ENCODE data around the gene UGT1A9.

The UGT1A9 gene

DNA sequence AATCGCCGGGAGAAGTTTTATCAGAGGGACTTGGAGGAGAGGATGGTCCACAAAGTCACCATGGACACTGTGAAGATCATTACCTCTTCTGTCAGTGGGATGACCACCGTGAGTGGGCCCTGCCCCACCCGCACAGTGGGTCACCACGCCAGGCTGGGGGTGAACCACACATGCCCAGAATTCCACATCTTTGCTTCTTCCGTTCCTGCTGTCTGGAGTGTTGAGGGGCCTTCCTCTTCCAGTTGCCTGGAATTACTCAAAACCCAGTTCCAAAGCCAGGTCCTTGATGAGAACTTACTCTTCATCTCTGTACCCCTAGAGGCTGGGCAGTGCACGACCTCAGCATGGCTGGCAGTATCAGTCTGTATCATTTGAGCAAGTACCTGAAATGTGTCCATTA is 128.5 kb downstream of the UGT1A9 start:
- FAIRE-seq = no peak

DNA sequence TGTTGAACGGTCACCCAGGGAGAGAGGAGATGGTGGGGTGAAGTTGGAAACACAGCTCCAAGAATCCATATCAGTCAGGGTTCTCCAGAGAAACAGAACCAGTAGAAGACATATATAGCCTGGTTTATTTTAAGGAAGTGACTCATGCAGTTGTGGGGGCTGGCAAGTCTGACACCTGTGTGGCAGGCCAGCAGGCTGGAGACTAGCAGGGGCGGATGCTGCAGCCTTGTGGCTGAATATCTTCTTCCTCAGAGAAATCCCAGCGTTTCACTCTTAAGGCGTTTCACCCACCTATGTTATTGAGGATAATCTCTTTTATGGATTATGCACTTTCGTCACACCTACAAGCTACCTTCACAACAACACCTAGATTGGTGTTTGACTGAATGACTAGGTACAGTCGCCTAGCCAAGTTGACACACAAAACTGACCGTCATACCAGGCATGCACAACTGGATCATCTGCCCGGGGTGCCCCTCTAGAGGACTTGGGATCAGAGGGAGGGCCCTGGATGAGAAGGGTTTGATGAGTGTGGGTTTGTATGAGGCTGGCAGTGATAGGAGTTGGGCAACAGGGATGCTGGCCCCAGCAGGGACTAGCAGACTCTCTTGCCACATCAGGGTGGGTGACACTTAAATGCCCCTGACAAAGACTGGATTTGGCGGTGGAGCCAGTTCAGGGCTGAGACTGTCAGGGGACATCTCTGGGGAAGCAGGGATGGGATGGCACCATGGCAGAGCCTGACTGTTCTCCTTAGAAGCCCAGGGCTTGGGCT is 129.8 kb downstream of the UGT1A9 start:
- FAIRE-seq = no peak

DNA sequence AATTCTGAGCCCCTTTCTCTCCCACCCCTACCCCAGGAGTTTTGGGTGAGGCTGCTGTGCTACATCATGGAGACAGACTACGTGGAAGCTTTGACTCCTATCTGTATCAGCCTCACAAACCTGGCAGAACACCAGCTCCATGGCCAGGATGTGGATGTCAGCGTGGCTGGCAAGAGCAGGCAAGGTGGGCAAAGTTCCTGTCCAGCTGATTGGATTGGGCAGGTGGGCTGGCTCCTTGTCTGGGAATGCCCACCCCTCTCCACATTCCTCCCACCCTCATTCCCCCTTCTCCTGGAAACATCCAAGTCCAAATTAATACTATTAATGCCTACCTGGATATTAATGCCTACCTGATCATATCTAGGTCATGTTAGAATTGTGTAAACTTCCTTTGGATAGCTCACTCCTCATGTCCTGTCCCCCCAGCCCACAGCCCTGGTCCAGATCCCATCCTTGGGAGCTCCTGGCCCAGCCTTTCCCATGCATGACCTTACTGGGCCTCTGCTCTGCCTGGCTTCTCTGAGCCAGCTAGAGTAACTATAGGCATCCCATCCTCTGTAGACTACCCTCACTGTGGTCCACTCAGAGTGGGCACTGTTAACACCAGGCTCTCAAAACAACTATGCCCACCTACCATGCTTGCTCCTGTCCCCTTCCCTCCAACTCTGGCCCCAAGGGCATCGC is 130.6 kb downstream of the UGT1A9 start:
- FAIRE-seq = no peak

DNA sequence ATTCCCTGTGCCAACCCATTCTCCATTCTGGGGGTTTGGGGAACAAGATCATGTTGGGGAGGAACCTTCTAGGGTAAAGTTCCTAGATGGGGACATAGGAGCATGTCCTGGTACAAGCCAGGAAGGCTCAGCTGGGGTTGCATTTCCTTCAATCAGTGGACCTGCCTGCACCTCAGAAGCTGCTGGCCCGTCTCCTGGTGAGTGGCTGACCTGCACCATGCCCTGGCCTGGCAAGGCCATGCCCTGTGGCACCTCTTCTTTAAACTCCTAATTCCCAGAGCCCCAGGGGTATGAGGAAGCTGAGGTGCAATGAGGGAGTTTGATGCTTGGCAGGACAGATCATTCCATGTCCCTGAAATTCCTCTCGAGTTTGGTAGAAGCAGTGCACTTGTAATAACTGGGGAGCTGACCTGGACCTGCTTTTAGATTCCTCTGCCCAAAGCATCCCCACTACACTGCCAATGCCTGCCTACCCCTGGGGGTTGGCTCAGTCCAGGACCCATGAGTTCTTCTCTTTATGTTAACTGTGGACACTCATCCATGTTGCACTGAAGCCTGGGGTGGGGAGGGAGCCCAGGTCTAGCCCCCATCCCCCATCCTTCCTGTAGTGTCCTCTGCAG is 131.7 kb downstream of the UGT1A9 start:
- no peak for FAIRE-seq

DNA sequence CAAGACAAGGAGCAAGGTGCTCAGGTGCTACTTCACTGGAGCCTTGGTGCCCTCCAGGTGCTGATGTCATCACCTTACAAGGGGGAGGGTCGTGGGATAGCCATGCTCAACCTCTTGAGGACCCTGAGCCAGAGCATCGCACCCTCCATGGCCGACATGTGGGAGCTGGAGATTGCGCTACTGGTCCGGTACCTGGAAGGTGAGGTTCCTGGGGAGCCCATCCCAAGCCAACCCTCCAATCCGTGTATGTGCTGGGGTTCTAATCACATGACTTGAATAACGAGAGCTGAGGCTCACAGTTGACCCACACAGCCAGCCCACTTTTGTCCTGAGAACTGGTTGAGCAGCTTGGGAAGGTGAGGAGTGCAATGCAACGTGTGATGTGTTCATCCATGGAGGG is 132.3 kb downstream of the UGT1A9 start:
- FAIRE-seq = no peak

DNA sequence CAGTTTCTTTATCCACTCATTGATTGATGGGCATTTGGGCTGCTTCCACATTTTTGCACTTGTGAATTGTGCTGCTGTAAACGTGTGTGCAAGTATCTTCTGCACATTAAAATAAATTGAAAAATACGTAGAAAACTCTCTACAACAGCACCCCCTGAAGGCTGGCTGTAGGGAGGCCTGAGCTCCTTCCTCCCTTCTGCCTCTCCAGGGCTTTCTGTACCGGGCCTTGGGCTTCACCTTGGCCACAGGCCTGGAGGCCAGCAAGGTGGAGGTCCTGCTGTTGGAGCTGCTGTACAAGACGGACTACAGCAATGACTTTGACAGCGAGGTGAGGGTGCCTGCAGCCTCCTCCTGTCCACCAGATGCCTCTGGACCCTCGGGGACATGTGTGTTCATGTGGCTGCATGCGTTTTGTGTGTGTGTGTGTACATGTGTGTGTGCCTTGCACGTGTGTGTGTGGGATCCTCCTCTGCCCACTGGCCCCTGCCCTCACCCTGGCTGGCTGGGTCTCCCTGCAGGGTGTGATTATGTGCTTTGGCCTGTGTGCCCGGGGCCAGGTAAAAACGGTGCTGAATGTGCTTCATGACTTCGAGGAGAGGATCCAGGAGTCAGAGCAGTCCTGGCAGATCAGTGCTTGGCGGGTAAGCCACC is 135.6 kb downstream of the UGT1A9 start:
- FAIRE-seq = no peak

DNA sequence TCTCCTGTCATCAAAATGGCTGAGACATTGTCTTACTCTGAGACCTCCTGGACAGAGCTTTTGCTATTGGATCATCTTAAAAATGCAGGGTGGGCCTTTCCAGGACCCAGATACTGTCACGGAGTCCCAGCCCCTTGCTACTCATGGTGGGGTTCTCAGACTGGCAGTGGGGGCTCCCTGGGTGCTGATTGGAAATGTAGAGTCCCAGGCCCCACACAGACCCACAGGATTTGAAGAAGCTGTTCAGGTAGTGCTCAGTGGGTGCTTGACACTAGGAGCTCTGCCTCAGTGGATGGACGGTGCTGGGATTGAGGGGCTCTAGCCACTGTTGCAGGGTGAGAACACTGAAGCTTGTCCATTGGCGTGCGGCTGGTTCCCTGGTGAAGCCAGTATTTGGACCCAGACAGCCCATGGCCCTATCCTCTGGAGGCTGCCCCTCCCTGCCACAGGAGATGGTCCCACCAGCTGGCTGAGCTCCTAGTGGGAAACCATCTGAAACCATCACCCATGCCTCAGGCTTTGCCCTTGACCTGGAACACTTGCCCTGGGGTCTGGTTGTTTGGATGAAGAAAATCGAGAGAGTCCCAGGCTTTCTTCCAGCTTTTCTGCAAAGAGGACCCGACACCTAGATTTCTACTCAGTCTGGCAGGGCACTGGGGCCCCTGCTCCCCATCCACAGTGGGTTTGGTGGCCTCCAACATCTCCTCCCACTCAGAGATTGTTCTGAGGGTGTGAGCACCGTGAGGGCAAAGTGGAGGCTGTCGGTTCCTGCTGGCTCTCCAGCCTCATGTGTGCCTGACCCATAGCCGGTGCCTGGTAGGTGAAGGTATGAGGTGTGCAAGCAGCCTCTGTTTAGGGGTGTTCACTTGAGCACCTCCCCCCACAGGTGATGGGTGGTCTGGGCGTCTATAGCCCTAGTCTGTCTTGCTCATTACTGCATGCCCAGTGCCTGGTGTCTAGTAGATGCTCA is 136.6 kb downstream of the UGT1A9 start:
- no peak for FAIRE-seq

DNA sequence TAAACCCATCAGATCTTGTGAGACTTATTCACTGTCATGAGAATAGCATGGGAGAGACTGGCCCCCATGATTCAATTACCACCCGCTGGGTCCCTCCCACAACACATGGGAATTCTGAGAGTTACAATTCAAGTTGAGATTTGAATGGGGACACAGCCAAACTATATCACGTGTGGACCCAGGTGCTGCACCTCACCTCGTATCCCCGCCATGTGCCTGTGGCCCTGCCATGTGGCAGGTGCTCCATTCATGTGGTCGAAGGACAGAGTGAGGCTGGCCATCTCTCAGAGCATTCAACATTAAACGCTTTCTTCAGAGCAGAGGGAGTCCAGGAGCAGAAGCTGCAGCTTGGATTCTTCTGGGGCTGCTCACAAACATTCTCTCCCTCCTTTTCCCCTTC is 138.7 kb downstream of the UGT1A9 start:
- FAIRE-seq = no peak

DNA sequence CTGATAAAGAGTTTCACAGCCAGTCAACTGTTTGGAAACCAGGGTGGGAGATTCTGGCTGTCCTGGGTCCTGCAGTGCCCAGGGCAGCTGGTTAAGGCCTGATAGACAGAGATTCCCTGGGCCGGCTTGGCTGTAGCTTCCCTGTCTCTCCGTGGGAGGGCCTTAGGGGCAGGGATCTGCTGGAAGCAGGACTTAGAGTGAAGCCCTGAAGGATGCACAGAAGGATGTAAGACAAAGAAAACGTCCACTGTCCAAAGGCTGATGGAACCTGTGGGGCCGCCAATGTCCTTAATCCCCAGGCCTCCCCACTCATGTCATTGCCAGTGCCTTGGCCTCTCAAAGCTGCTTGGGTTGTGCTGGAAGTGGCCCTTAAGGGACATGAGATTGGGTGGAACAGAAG is 139.4 kb downstream of the UGT1A9 start:
- no peak for FAIRE-seq

DNA sequence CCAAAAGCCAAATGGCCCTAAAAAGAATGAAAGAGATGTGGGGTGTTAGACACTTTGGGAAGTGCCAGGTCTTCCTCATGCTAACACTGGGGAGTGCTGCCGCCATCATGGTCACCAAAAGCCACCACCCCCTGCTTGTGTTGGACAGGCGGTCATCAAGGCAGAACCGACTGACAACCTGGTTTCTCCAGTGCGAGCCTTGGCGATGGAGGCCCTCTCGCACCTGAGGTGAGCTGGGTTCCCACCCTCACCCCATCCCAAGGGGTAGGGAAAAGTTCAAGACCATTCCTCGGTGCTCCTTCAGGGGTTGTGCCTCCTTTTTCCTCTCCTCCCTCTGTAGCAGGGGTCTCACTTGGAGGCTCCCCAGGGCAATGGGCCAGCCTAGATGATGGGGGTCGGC is 140.0 kb downstream of the UGT1A9 start:
- no peak for FAIRE-seq

DNA sequence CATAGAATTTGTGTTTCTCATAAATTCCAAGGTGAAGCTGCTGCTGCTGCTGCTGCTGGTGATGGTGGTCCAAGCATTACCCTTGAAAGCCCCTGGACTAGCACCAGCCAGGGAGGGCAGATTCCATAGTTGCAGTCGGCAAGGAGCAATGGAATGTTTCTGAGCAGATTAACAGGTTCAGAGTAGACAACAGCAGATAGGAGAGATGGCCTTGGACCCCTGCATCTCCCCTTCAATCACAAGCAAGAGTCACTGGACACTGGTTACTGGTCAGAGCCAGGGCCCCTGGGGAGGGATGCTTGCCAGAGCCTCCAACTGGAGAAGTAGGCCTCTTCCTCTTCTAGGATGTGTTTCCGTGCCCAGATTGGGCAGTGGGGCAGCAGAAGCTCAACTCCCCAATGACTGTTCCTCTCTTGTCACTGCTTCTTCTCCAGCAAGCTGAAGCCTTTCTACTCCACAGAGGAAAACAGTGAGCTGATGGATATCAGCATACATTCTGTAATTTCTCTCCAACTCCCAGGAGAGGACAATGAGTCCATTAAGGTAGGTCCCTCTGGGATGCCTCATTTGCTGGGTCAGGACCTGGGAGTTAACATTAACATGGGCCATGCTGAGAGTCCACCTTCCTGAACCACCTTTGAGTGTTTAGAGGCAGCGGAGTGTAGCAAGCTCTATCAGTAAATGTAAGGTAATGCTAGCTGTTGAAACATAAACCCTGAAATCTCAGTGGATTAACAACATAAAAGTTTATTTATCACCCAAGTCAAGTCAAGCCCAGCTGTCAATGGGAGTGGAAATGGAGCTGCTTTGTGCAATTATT is 141.7 kb downstream of the UGT1A9 start:
- FAIRE-seq = no peak

DNA sequence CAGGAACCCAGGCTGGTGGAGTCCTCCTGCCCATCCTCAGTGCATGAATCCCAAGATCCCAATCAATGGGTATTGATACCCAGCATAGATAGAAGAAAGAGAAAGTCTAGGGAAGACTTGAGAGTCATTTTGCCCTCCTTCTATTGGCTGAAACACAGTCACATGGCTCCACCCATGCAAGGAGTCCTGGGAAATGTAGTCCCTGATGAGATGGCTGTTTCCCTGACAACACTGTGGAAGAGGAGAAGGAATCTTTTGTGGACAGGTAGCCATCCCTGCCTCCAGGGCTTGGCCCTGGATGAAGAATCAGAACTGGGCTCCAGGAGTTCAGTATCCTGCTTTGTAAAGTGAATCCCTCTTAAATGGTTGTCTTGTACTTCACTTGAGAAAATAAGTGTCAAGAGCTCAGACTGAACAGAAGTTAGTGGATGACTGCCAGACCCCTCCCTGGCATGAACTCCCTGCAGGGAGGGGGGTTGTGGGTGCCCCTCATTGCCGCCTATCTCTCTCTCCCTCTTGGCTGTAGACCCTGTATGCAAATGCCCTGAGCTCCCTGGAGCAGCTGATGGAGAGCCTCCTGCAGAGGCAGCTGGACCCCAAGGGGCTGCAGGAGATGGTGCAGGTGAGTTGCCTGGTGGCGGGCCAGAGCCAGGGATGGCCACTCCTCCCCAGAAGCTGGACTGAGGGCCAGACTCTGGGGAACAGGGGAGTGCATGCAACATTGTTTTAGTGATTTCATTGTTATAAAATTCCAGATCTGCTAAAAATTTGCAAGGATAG is 142.5 kb downstream of the UGT1A9 start:
- no peak for FAIRE-seq

DNA sequence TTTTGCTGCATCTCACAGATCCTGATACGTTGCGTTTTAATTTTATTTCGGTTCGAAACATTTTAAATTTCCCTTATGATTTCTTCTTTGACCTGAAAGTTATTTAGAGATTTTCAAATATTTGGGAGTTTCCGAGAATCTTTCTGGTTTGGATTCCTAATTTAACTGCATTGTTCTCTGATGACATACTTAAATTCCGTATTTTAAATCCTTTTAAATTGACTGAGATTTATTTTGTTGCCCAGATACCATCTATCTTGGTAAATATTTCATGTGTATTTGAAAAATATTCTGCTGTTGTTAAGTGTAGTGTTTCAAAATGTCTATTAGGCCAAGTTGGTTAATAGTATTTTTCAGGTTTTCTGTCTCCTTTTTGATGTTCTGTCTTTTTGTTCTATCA is 144.2 kb downstream of the UGT1A9 start:
- no peak for FAIRE-seq

DNA sequence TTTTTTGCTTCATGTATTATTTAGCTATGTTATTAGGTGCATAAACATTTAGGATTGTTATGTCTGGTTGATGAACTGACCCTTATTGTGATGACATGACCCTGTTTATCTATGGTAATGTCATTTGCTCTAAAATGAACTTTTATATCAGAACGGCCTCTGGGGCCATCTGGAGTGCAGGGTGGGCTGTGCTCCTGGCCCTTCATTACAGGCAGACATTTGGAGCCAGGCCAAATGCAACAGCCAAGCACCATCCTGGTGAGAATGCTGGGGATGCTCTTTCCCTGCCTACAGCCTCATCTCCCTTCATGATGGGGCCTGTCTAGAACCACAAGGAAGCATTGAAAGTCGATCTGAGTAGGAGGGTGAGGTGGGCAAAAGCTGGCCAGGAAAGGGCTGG is 144.6 kb downstream of the UGT1A9 start:
- FAIRE-seq = no peak

DNA sequence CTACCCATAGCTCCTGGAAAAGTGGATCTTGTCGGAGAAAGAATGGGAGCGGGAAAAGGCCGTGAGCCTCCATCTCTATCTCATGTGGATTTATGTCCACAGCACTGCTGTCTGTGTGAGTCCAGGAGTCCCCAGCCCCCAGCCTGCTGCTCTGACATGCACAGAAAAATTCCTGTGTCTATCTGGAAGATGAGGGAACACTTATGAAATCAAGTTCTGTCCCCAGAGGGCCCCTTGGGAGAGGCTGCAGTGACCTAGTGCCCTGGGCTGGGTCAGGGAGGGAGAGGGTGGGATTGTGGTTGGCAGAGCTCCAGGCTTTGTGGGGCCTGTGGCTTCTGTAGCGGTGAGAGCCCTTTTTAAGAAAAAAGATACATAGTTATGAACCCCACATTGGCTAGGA is 145.1 kb downstream of the UGT1A9 start:
- FAIRE-seq = no peak

DNA sequence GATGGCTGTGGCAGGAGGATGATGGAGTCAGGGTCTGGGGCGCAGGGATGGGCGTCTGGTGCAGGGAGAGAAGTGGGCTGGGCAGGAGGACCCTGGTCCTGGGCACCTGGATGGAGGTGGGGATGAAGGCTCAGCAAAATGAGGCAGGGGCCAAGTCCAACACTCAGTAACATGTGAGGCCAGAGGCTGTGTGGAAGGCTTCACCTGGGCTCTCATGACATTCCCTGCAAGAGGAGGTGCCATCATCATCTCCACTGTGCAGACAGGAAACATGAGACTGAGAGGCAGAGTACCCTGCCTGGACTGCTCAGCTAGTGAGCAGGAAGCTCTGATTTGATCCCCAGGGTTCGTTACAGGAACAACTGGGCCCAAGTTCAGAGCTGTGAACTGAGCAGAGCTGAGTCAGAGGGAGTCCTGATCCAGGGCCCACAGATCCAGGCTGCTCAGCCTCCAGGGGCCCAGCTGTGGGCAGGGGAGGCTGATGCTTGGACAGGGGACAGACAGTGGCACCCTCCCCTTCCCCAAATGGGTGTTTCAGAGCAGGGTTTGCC is 145.7 kb downstream of the UGT1A9 start:
- FAIRE-seq = no peak

DNA sequence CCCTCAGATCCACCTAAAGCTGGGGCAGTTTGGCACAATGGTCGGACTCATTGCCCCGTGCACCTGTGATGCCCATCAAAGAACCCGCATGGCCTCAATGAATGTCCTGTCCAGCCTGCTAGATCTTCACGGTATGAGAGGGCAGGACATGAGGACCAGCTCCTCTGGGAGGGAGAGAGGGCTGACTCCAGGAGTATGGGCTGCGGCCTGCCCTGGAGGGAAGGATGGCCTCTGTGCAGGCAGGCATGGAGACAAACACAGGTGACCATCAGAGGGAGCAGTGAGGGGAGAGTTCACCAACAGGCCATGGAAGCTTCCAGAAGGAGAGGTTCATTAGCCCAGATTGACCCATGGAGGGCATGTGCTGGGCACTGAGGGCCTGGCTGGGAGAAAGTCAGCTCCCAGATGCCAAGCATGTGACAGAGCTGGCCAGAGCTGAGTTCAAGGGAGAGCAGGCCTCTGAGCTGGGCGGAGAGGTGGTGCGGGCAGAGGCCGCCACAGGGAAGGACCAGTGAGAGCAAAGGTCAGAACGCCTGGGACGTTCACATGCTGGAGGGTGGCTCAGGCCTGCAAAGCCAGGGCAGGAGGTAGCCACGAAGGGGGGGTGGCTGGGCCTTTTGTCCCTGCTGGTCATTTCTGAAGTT is 146.4 kb downstream of the UGT1A9 start:
- FAIRE-seq = no peak

DNA sequence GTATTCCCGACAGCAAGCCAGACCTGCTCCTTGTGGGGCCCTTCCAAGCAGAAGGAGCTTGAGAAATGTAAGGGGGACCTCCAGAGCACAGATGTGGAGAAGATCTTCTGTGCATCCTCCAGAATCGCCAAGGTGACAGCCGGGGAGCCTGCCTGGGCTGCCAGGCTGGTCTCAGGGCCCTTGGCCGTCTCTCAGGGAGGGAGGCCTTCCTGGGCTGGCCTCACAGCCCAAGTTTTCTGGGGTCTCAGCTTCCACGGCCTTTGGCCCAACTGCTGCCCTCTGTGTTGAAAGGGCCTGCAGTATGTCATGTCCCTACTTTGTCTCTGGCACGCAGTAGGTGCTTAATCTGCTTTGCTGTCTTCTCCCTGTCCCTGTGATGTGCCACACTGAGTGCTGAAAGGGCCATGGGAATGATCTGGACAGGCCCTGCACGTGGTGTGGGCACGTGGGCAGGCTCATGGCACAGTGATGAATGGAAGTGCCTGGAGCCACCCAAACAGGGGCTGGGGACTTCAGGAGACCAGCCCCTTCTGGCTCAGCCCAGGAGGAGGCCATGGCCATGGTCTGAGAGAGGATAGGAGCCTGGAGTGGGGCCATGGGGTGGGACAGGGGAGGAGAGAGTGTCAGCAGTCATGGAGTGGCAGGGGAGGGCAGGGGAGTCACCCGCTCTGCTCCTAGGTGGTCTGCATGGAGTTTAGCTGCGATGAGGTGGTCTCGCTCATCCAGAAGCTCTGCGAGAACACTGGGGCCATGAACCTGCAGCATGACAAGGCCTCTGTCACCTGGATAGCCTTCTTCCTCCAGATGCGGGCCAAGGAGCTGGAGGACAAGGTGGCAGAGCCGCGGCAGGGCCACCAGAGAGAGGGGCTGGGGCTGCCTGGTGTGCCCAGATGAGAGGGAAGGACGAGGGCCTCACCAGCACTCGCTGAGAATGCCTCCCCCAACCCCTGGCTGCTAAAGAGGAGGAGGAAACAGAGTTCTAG is 147.2 kb downstream of the UGT1A9 start:
- FAIRE-seq = no peak

All from endometrium (tissue), 2 donors.